Activated T-cell treated with anti-CD3 and anti-CD28 coated beads, Interleukin-2, amount 50 U/mL, for 4 hours (primary cell): ENCODE measurements around the gene TUBB6. TPM values are rescaled to one million over a fixed set of nuclear protein-coding genes. Genes with fewer than 3 reads are reported as not detected.
A peak's percentile ranks its signal among the peaks of the same experiment; 100 is the strongest.

Experiments used
- ATAC-seq, 2 donors: fragments of 200-7000 bp; cut with Tn5 transposase; one replicate each; pipeline ENCODE4 v1.10.0; 2021
- DNase-seq: peaks from one replicate; pipeline ENCODE4 v3.0.0-alpha.2; 2020
- H3K27me3 Mint-ChIP-seq: one replicate; pipeline ENCODE4 v1.8.0; 2021; ENCODE audit warnings: low read depth, mixed read lengths
- H3K36me3 Mint-ChIP-seq: one replicate; pipeline ENCODE4 v1.8.0; 2022; ENCODE audit warnings: mixed read lengths; ENCODE audit not compliant: insufficient read depth
- H3K4me1 Mint-ChIP-seq: one replicate; pipeline ENCODE4 v1.8.0; 2021; ENCODE audit warnings: low read depth, mixed read lengths
- H3K4me3 Mint-ChIP-seq: one replicate; pipeline ENCODE4 v1.8.0; 2021; ENCODE audit warnings: mild to moderate bottlenecking, moderate library complexity, mixed read lengths
- H3K9me3 Mint-ChIP-seq: one replicate; pipeline ENCODE4 v1.8.0; 2021; ENCODE audit warnings: mixed read lengths
- total RNA-seq, 3 donors: library from RNA; stranded (reverse); gene quantifications; one replicate each; pipeline ENCODE4 v1.2.1, GENCODE V29; 2021

Gene TUBB6
- total RNA-seq, 3 donors from 2014 or later, result 1.1 to 2.6 (median 1.3) TPM

- Mint-ChIP-seq H3K9me3 (no peaks in the 10 kb centered on the region), H3K4me1 (no peaks in the 10 kb centered on the region), H3K4me3 (no peak overlapping the region), H3K27me3 (no peaks in the 10 kb centered on the region), H3K36me3 (peaks cover 35% of the 10 kb centered on the region)
- ATAC-seq (no peak), DNase-seq (no peak)
Observed at GRCh38 chr18:12334366-12334808, 26.3 kb downstream of the TUBB6 start.

GRCh38 chr18:12334863-12335262 is 26.8 kb downstream of the TUBB6 start:
- peaks cover 33% of the 10 kb centered on the region for H3K36me3 Mint-ChIP-seq
- no peaks in the 10 kb centered on the region for H3K27me3 Mint-ChIP-seq
- H3K4me3 Mint-ChIP-seq, result no peak overlapping the region
- H3K4me1 Mint-ChIP-seq, result no peaks in the 10 kb centered on the region
- no peak for ATAC-seq
- no peak for DNase-seq
- H3K9me3 Mint-ChIP-seq, result no peaks in the 10 kb centered on the region

- no peak overlapping the region for H3K4me3 Mint-ChIP-seq
- peaks cover 36% of the 10 kb centered on the region for H3K36me3 Mint-ChIP-seq
- DNase-seq (no peak), ATAC-seq (no peak)
- H3K9me3 Mint-ChIP-seq, result no peaks in the 10 kb centered on the region
- H3K4me1 Mint-ChIP-seq, result no peaks in the 10 kb centered on the region
- H3K27me3 Mint-ChIP-seq, result no peaks in the 10 kb centered on the region
Observed at GRCh38 chr18:12335503-12335902, 27.5 kb downstream of the TUBB6 start.

- Mint-ChIP-seq H3K36me3 (peaks cover 34% of the 10 kb centered on the region), H3K4me1 (no peaks in the 10 kb centered on the region), H3K27me3 (no peaks in the 10 kb centered on the region), H3K9me3 (no peaks in the 10 kb centered on the region), H3K4me3 (no peak overlapping the region)
- DNase-seq (no peak), ATAC-seq (no peak)
Observed at GRCh38 chr18:12336171-12336613, 28.2 kb downstream of the TUBB6 start.

- Mint-ChIP-seq H3K27me3 (no peaks in the 10 kb centered on the region), H3K4me3 (no peak overlapping the region), H3K9me3 (no peaks in the 10 kb centered on the region), H3K4me1 (no peaks in the 10 kb centered on the region), H3K36me3 (peaks cover 35% of the 10 kb centered on the region)
- DNase-seq (no peak), ATAC-seq (no peak)
Observed at GRCh38 chr18:12336887-12337286, 28.8 kb downstream of the TUBB6 start.

GRCh38 chr18:12338382-12338781 is 30.3 kb downstream of the TUBB6 start:
- DNase-seq (no peak), ATAC-seq (no peak)
- Mint-ChIP-seq H3K4me1 (no peaks in the 10 kb centered on the region), H3K36me3 (peaks cover 48% of the 10 kb centered on the region), H3K9me3 (no peaks in the 10 kb centered on the region), H3K4me3 (no peak overlapping the region), H3K27me3 (no peaks in the 10 kb centered on the region)

- H3K9me3 Mint-ChIP-seq, result no peaks in the 10 kb centered on the region
- H3K4me3 Mint-ChIP-seq, result no peak overlapping the region
- H3K36me3 Mint-ChIP-seq, result peaks cover 44% of the 10 kb centered on the region
- DNase-seq (no peak), ATAC-seq (no peak)
- H3K4me1 Mint-ChIP-seq, result no peaks in the 10 kb centered on the region
- H3K27me3 Mint-ChIP-seq, result no peaks in the 10 kb centered on the region
Observed at GRCh38 chr18:12340945-12341660, 33.1 kb downstream of the TUBB6 start.

- H3K36me3 Mint-ChIP-seq, result peaks cover 40% of the 10 kb centered on the region
Observed at GRCh38 chr18:12342661-12343060, 34.6 kb downstream of the TUBB6 start.

GRCh38 chr18:12345491-12346239 is 37.6 kb downstream of the TUBB6 start:
- DNase-seq, result no peak
- H3K4me3 Mint-ChIP-seq, result no peak overlapping the region
- ATAC-seq, result no peak
- H3K27me3 Mint-ChIP-seq, result no peaks in the 10 kb centered on the region
- no peaks in the 10 kb centered on the region for H3K4me1 Mint-ChIP-seq
- peaks cover 49% of the 10 kb centered on the region for H3K36me3 Mint-ChIP-seq
- H3K9me3 Mint-ChIP-seq, result no peaks in the 10 kb centered on the region

More at GRCh38 chr18:12342661-12343060, 34.6 kb downstream of the TUBB6 start:
- H3K4me3 Mint-ChIP-seq, result no peak overlapping the region
- no peaks in the 10 kb centered on the region for H3K4me1 Mint-ChIP-seq
- DNase-seq (no peak), ATAC-seq (no peak)
- no peaks in the 10 kb centered on the region for H3K9me3 Mint-ChIP-seq
- no peaks in the 10 kb centered on the region for H3K27me3 Mint-ChIP-seq

GRCh38 chr18:12346240-12346565 is 38.2 kb downstream of the TUBB6 start:
- ATAC-seq (no peak), DNase-seq (no peak)
- Mint-ChIP-seq H3K36me3 (peaks cover 55% of the 10 kb centered on the region), H3K4me3 (no peak overlapping the region), H3K9me3 (no peaks in the 10 kb centered on the region), H3K4me1 (no peaks in the 10 kb centered on the region), H3K27me3 (no peaks in the 10 kb centered on the region)

GRCh38 chr18:12347895-12348294 is 39.9 kb downstream of the TUBB6 start:
- no peaks in the 10 kb centered on the region for H3K4me1 Mint-ChIP-seq
- DNase-seq (no peak), ATAC-seq (no peak)
- no peaks in the 10 kb centered on the region for H3K9me3 Mint-ChIP-seq
- H3K27me3 Mint-ChIP-seq, result no peaks in the 10 kb centered on the region
- H3K4me3 Mint-ChIP-seq, result no peak overlapping the region
- H3K36me3 Mint-ChIP-seq, result peaks cover 48% of the 10 kb centered on the region

- Mint-ChIP-seq H3K9me3 (no peaks in the 10 kb centered on the region), H3K27me3 (no peaks in the 10 kb centered on the region), H3K4me1 (no peaks in the 10 kb centered on the region), H3K36me3 (peaks cover 50% of the 10 kb centered on the region), H3K4me3 (no peak overlapping the region)
- DNase-seq (no peak), ATAC-seq (no peak)
Observed at GRCh38 chr18:12352188-12352587, 44.1 kb downstream of the TUBB6 start.

GRCh38 chr18:12359515-12359927 is 51.5 kb downstream of the TUBB6 start:
- no peaks in the 10 kb centered on the region for H3K4me1 Mint-ChIP-seq
- no peaks in the 10 kb centered on the region for H3K9me3 Mint-ChIP-seq
- H3K27me3 Mint-ChIP-seq, result no peaks in the 10 kb centered on the region
- DNase-seq (no peak), ATAC-seq (no peak)
- no peak overlapping the region for H3K4me3 Mint-ChIP-seq
- H3K36me3 Mint-ChIP-seq, result peaks cover 44% of the 10 kb centered on the region

GRCh38 chr18:12361770-12362378 is 53.8 kb downstream of the TUBB6 start:
- DNase-seq, result no peak
- H3K4me3 Mint-ChIP-seq, result no peak overlapping the region
- H3K9me3 Mint-ChIP-seq, result no peaks in the 10 kb centered on the region
- peak in 1 of 2 donors; percentile 37 for ATAC-seq
- H3K27me3 Mint-ChIP-seq, result no peaks in the 10 kb centered on the region
- no peaks in the 10 kb centered on the region for H3K4me1 Mint-ChIP-seq
- H3K36me3 Mint-ChIP-seq, result peaks cover 42% of the 10 kb centered on the region
